ENCODE measurements around the gene PRRG4.
"Not testable (repeated sequence)": the region's sequence is repeated elsewhere in the genome, so short reads cannot be mapped to it uniquely, and the experiment has no call there.

Gene PRRG4

GRCh38 chr11:32830413-32830738 lies 649 bp downstream of the PRRG4 start:
- DNase-seq (ENCODE audit: low read depth, low spot score): no peak

GRCh38 chr11:32830796-32831195 lies 1.1 kb downstream of the PRRG4 start:
- no peak for DNase-seq (ENCODE audit: low read depth, low spot score)

- no peak for DNase-seq (ENCODE audit: low read depth, low spot score)
Measured at GRCh38 chr11:32831221-32831620, 1.5 kb downstream of the PRRG4 start.

- no peak for DNase-seq (ENCODE audit: low read depth, low spot score)
Measured at GRCh38 chr11:32833921-32834320, 4.2 kb downstream of the PRRG4 start.

GRCh38 chr11:32836946-32837345 lies 7.2 kb downstream of the PRRG4 start:
- no peak for DNase-seq (ENCODE audit: low read depth, low spot score)

GRCh38 chr11:32838505-32839274 lies 9.0 kb downstream of the PRRG4 start:
- DNase-seq (ENCODE audit: low read depth, low spot score): no peak

GRCh38 chr11:32839308-32839707 lies 9.6 kb downstream of the PRRG4 start:
- no peak for DNase-seq (ENCODE audit: low read depth, low spot score)

GRCh38 chr11:32840587-32840986 lies 10.9 kb downstream of the PRRG4 start:
- no peak for DNase-seq (ENCODE audit: low read depth, low spot score)

GRCh38 chr11:32843544-32843943 lies 13.8 kb downstream of the PRRG4 start:
- no peak for DNase-seq (ENCODE audit: low read depth, low spot score)

- no peak for DNase-seq (ENCODE audit: low read depth, low spot score)
Measured at GRCh38 chr11:32847511-32847910, 17.8 kb downstream of the PRRG4 start.

GRCh38 chr11:32849761-32850160 lies 20.0 kb downstream of the PRRG4 start:
- no peak for DNase-seq (ENCODE audit: low read depth, low spot score)

- no peak for DNase-seq (ENCODE audit: low read depth, low spot score)
Measured at GRCh38 chr11:32851251-32851650, 21.5 kb downstream of the PRRG4 start.

- DNase-seq (ENCODE audit: low read depth, low spot score): no peak
Measured at GRCh38 chr11:32852207-32852606, 22.5 kb downstream of the PRRG4 start.

- no peak for DNase-seq (ENCODE audit: low read depth, low spot score)
Measured at GRCh38 chr11:32855601-32856000, 25.9 kb downstream of the PRRG4 start.

- DNase-seq (ENCODE audit: low read depth, low spot score): no peak
Measured at GRCh38 chr11:32858731-32859130, 29.0 kb downstream of the PRRG4 start.

GRCh38 chr11:32861850-32862577 lies 32.3 kb downstream of the PRRG4 start:
- DNase-seq (ENCODE audit: low read depth, low spot score): no peak

GRCh38 chr11:32864555-32864954 lies 34.8 kb downstream of the PRRG4 start:
- no peak for DNase-seq (ENCODE audit: low read depth, low spot score)

- not testable (repeated sequence) for DNase-seq (ENCODE audit: low read depth, low spot score)
Measured at GRCh38 chr11:32868752-32869151, 39.0 kb downstream of the PRRG4 start.

GRCh38 chr11:32870676-32871075 lies 40.9 kb downstream of the PRRG4 start:
- DNase-seq (ENCODE audit: low read depth, low spot score): no peak

- DNase-seq (ENCODE audit: low read depth, low spot score): no peak
Measured at GRCh38 chr11:32874132-32874531, 44.4 kb downstream of the PRRG4 start.

GRCh38 chr11:32881286-32881685 lies 51.6 kb downstream of the PRRG4 start:
- DNase-seq (ENCODE audit: low read depth, low spot score): no peak

- DNase-seq (ENCODE audit: low read depth, low spot score): no peak
Measured at GRCh38 chr11:32883421-32883820, 53.7 kb downstream of the PRRG4 start.

GRCh38 chr11:32884023-32884422 lies 54.3 kb downstream of the PRRG4 start:
- no peak for DNase-seq (ENCODE audit: low read depth, low spot score)

Data from brain pericyte (primary cell).